ENCODE data around the gene HTR7. TPM values are rescaled to one million over a fixed set of nuclear protein-coding genes. Genes with fewer than 3 reads are reported as not detected.

The HTR7 gene
- total RNA-seq, 1 donor from 2014 or later, result 8.0 TPM

DNA sequence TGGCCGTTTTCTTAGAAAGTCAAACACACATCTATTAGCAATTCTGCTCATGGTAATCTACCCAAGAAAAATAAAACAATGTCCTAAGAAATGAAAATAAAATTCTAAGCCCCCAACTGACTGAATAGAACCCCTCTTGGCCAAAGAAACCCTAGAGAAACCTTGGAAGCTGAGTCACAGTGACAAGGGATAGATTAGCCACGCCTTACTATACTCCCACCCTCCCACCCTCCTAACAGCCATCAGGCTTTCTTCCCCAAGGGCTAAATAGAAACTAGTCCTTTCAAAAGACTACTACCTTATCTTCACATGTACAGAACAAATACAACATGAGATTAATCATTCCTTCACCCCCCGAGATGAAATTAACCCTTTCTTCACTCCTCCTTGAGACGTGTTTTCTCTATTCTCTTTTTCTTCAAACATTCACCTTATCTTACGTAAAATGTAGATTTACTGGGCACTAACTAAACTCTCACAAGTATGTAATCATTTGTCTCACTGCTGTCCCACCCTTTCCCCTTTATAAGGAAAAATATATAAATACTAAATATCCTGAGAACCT lies 57.5 kb downstream of the HTR7 start:
- DNase-seq, result no peak

GRCh38 chr10:90799172-90799571 lies 58.7 kb downstream of the HTR7 start:
- DNase-seq, result no peak

DNA sequence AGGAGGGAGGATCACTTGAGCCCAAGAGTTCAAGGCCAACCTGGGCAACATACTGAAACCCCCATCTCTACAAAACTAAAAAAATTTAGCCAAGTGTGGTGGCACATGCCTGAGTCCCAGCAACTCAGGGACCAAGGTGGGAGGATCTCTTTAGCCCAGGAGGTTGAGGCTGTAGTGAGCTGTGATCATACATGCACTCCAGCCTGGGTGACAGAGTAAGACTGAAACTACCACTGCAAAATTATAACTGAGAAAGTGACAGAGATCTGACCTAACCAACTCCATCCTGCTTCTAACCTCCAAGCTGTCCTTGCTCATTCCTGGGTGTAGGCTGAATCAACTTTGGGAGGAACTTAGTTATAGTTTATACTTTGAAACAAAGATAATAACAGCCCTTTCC lies 59.4 kb downstream of the HTR7 start:
- DNase-seq, result no peak

- no peak for DNase-seq
These were observed 67.4 kb downstream of the HTR7 start for GRCh38 chr10:90790422-90790821.

DNA sequence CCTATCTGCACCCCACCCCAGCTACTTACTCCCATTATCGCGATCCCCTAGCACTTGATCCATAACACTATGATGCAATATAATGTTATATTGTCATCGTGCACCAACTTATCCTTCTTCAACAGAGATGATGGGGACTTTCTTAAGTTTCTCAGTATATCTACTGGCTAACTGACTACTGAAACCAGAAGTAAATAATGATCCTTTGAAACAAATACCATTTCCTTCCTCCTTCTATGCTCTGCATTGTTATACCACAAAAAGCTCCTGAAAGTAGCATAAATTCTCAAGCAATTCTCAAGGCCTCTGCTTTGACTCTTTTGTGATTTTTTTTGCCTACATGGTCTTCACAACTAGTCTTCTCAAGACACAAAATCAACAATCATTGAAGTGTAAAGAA lies 68.9 kb downstream of the HTR7 start:
- no peak for DNase-seq

- DNase-seq, result no peak
These were observed 69.7 kb downstream of the HTR7 start for GRCh38 chr10:90788199-90788491.

GRCh38 chr10:90787393-90788198 lies 70.2 kb downstream of the HTR7 start:
- DNase-seq, result no peak

- no peak for DNase-seq
These were observed 72.1 kb downstream of the HTR7 start for GRCh38 chr10:90785782-90786181.

DNA sequence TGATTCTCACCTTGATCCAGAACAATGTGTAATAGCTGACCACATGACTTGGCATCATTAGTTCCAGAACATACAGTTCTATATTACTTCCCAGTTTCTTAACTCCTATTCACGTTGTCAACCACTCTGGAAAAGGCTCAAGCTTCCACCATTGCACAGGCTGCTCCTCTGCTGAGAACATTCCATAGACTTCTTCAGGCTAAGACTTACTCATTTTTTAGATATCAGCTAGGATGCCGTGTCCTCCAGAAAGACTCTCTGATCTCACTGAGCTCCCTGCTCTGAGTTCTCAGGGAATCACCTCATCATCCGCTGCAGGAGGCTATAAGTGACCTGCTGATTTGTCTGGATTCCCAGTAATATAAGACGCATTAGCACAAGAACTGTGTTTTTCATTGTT lies 73.1 kb downstream of the HTR7 start:
- DNase-seq, result no peak

DNA sequence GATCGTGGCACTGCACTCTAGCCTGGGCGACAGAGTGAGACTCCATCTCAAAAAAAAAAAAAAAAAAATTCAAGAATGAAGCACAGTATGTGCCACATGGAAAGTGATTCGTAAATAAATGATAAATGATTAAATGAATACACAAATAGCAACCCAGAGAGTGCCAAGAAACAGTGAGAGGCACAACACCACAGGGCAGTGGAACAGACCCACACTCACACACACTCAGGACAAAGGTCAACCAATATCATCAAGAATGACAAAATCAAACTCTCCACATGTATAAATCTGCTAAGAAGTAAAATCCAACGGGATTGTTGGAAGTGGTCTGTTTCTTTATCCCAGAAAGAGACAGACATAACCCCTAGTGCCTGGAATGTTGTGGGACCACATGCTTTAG lies 77.4 kb downstream of the HTR7 start:
- DNase-seq, result no peak

DNA sequence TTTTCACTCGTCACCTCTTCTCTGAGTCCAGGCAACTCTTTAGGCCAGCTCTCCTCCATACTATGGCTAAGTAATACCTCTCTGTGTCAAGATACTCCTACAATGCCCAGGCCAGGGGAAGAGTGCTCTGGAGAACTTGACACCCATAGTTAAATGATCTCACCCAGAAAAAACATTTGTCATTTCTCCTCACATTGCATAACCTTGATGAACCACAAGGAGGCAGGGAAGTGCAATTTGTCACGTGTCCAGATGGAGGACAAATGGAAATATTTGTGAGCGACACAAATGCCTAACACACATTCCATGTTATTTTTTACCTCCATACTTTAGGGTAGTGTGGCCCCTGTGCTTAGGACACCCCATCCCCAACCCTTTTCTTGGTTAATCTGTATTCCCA lies 78.3 kb downstream of the HTR7 start:
- DNase-seq, result no peak

- no peak for DNase-seq
These were observed 80.2 kb downstream of the HTR7 start for GRCh38 chr10:90777621-90778020.

DNA sequence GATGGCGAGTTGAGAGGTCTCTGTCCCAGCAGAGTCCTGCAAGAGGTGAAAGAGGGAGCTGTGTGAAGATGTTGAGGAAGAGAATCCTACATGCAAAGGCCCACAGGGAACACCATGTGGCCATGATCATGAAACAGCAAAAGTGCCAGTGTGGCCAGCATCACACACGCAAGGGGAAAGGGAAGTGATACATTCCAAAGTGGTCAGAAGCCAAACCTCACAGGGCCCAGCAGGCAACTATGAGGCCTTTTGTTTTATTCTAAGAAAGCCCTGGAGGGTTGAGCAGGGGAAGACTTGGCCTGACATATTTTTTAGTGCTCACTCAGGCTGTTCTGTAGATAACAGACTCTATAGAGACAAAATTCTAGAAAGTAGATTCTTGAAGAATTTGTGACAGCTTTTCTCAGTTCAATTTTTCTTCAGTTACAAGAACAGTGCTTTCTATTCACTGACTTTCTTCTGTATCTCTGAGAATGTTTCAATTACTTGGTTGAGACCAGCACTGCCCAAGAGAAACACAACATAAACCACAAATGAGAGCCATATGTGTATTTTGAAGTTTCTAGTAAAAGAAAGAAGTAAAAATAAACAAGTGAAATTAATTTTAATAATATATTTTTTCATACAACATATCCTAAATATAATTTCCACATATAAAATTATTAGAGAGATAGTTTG lies 82.3 kb downstream of the HTR7 start:
- no peak for DNase-seq

DNA sequence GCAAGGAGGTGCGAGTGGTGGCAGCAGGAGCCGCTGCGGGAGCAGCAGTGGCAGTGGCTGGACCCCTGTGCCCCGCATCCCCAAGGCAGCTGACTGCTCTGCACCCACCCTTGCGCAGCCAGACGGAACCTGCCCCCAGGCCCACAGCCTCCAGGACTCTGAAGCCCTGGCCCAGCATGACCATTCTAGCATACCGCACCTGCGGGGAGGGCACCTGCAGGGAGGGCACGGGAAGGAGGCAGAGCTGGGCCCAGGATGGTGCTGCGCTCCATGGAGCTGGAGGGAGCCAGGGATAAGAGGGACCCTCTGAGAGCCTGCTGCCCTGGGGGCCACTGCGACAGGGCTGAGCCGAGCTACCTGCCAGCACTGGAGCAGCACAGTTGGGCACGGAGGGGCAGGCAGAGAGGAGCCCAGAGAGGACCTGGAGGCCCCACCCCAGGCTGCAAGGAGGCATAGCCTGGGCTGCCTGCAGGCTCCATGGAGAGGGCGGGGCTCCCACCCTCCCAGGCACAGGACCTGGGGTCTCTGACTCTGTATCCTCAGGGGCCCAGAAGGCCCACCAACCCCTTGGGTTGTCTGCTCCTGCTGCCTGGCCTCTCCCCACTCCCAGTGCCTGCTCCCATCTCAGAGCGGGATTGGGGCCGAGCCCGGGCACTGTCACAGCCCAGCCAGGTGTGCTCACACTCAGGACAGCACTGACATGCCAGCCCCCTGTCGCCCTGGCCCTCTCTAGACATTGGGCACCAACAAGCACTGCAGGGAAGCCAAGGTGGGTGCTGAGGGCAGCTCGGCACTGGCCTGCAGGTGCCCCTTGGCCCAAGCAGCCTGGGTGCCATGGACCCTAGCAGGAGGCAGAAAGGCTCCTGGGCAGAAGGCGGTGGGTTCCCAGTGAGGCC lies 87.6 kb downstream of the HTR7 start:
- no peak for DNase-seq

DNA sequence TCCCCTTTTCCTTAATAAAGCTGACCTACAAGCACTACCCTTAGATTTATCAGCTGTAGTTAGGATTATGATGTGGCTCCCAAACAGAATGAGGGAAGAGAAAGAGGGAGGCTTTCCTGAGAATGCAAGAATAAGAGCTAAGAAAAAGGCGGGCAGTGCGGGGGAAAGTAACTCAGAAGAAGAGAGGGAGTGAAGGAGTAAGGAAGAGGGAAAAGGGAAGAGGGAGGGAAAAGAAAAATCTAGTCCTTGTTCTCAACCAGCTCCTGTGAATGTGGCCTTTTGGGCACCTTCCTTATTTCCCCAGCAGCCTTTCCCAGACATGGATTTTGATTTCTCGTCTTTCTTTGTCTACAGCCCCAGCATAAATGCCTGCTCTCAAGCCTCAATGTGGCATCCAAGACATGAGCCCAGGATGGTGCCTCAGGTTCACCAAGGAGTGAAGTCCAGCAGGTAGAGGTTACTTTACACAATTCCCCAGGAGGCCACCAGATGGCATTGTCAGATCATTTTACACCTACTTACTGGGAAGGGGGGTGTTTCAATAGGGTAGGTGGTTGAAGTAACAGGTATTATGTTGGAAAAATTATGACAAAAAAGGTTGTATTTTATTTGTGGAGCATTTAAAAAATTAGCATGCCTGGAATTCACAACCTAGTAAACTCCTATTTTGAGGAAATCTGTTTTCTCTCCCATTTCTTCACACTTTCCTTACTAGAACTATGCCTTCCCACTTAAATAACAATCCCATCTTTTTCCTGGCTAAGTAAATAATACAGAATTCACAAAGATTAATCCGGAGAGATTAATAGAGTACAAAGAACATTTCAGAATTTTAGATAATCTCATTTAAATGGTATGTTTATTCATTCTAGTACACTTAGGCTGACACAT lies 106.5 kb downstream of the HTR7 start:
- DNase-seq, result no peak

DNA sequence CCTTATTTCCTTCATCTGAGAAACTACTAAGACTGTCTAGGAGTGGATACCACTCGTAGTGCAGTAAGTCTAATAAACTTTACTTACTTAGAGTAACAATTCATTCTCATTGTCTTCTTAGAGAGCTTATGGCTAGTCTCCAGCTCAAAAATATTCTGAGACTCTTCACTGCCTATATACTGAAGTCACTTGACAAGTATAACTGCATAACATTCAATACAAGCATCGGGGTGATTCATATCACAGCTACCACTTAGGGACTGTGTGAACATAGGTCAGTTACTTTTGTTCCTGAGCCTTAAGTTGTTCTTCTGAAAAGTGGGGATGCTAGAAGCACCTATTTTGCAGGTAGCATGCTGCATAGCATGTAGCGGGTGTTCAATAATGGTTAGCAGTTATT lies 111.0 kb downstream of the HTR7 start:
- no peak for DNase-seq

- DNase-seq, result no peak
These were observed 112.3 kb downstream of the HTR7 start for GRCh38 chr10:90745565-90745964.

DNA sequence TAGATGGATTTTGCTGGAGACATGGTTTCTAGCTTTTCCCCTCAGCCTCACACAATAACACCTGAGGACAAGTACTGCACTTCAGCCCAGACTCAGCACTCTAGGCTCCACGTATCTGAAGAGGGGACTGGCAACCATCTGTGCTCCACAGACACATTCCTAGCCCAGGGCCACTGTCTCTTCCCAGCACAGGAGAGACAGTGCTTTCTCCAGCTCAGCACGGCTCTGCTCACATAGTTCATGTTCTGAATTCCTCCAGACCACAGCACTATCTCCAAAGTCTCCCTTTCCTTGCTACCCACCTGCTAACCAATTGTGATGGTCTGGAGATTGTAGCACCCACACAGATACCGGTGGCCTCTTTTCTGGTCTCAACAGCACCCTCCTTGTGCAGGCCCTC lies 114.5 kb downstream of the HTR7 start:
- DNase-seq, result no peak

DNA sequence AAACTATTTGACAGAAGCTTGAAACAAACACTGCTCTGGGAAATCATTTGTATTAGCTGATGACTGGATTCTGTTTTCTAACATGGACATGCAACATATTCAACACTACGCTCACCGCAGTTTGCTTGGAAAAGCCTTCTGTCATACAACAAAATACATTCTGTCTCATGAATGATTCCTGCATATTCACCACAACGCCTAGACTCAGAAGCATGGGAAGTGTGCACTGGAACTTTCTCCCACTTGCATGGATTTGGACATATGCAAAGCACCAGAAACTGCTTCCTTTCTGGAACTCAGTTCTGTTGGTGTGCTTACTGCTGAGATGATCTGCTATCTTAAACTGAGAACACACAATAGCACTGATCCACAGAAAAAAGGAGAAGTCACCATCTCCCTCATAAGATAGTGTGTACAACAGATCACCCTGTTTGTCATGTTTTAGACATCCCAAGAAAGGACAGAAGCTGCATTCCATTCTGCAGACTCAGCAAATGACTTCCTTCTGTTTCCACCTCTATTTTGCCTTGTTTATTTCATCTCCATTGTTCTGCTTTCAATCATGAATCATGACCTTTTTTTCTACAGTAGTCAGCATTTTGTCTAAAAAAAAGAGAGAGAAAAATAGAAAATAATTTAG lies 115.8 kb downstream of the HTR7 start:
- DNase-seq, result no peak

DNA sequence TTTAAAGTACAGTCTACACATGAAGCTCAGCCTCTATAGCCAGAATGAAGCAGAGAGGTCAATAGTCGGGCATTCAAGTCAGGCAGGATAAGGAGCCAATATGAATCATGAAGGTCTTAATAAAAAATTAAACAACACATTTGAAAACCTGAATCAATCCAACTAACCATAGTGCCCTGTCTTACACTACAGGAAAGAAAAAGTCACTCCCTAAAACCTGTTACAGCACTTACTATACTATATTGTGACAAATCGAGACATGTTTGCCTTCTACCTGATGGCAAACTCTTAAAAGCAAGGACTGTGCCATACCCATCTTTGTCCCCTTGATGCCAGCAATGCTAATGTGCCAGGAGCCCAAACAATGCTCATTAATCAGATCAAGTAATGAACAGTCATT lies 117.6 kb downstream of the HTR7 start:
- DNase-seq, result no peak

GRCh38 chr10:90738885-90739284 lies 119.0 kb downstream of the HTR7 start:
- DNase-seq, result no peak

Measured in occipital lobe (tissue), 2 donors.